K562 (cell line): ENCODE results near the gene OR5A1. TPM values are rescaled to one million over a fixed set of nuclear protein-coding genes. Genes with fewer than 3 reads are reported as not detected.

ENCODE experiments used
- ATAC-seq: fragments of 200-7000 bp; cut with Tn5 transposase; 3 replicates; pipeline ENCODE4 v1.9.1; 2020; ENCODE audit warnings: moderate library complexity
- BruUV-seq: library from RNA; stranded (reverse); fragments of 400-500 nt; replicated peaks from 2 replicates; lab custom pipeline; 2021; lab: Mats Ljungman, UMichigan
- CTCF ChIA-PET: fragments of 300-600 bp; formaldehyde crosslinking; extraction: SDS; loops from one replicate; lab custom pipeline; 2021; ENCODE audit warnings: low intra/inter-chr PET ratio; lab: Yijun Ruan, JAX
- POLR2A ChIA-PET: fragments of 300-600, 350-650 bp; sonication (Branson Sonifier 250); formaldehyde crosslinking; extraction: SDS; loops from one replicate; lab custom pipeline; 2021; ENCODE audit warnings: antibody characterized with exemption, inconsistent platforms; lab: Yijun Ruan, JAX
- DNase-seq, 4 experiments: peaks; one replicate each; pipeline versions ENCODE4 v3.0.0 to v3.0.0-alpha.2; 2011 to 2018; ENCODE audit warnings: low spot score in 3 of 4, mixed read lengths in 3 of 4; ENCODE audit errors: extremely low read depth in 1 of 4
- FAIRE-seq: peaks from 2 replicates; lab custom pipeline; 2011; peaks lifted over from hg19 to GRCh38; lab: Jason Lieb, UNC
- H2AFZ ChIP-seq: 2 replicates; pipeline ENCODE4 v1.6.0; 2011; ENCODE audit warnings: low read depth, low read length, control low read depth, inconsistent platforms
- H3K27ac ChIP-seq: fragments of 200-600 bp; 3 replicates; pipeline ENCODE4 v1.8.0; 2011; ENCODE audit warnings: low read depth, mild to moderate bottlenecking, control low read depth, inconsistent platforms, low read length, moderate library complexity, mixed read lengths; ENCODE audit errors: extremely low read depth
- H3K27me3 ChIP-seq, 2 experiments: fragments of 300-600 bp in 1 of 2; 2 replicates in 1 of 2; 3 replicates in 1 of 2; pipeline versions ENCODE4 v1.6.0 to v1.8.0; 2011; ENCODE audit warnings: inconsistent platforms in 2 of 2, low read length in 2 of 2, mild to moderate bottlenecking in 1 of 2, mixed read lengths in 1 of 2, moderate library complexity in 1 of 2; ENCODE audit not compliant: control insufficient read depth in 2 of 2, insufficient read depth in 2 of 2
- H3K36me3 ChIP-seq: fragments of 300-600 bp; 3 replicates; pipeline ENCODE4 v1.8.0; 2011; ENCODE audit warnings: mild to moderate bottlenecking, low read length, inconsistent platforms; ENCODE audit not compliant: control insufficient read depth, insufficient read depth
- H3K4me1 ChIP-seq, 2 experiments: fragments of 200-600 bp in 1 of 2; replicated peaks in 1 of 2; 2 replicates in 1 of 2; 3 replicates in 1 of 2; pipeline versions ENCODE4 v1.5.1 to v1.8.0; 2011; ENCODE audit warnings: inconsistent platforms in 2 of 2, low read length in 2 of 2, mild to moderate bottlenecking in 1 of 2, mixed read lengths in 1 of 2, moderate library complexity in 1 of 2; ENCODE audit not compliant: control insufficient read depth in 2 of 2, insufficient read depth in 2 of 2
- H3K4me2 ChIP-seq: 2 replicates; pipeline ENCODE4 v1.6.1; 2011; ENCODE audit warnings: low read length, control low read depth, inconsistent platforms, mixed read lengths; ENCODE audit not compliant: insufficient read depth
- H3K4me3 ChIP-seq: fragments of 200-600 bp; sonication (generic), shearing (Covaris generic); 2 replicates; pipeline ENCODE4 v1.5.1; 2016; ENCODE audit warnings: control low read depth, inconsistent platforms
- H3K79me2 ChIP-seq: fragments of 200-600 bp; 3 replicates; pipeline ENCODE4 v1.8.0; 2011; ENCODE audit warnings: low read length, inconsistent platforms; ENCODE audit not compliant: control insufficient read depth, insufficient read depth
- H3K9ac ChIP-seq, 2 experiments: 2 replicates each; pipeline versions ENCODE4 v1.6.0 to v1.6.1; 2011; ENCODE audit warnings: low read depth in 2 of 2, low read length in 2 of 2, control low read depth in 1 of 2, inconsistent platforms in 1 of 2, mild to moderate bottlenecking in 1 of 2, mixed read lengths in 1 of 2; ENCODE audit not compliant: insufficient read depth in 1 of 2
- H3K9me1 ChIP-seq: one replicate; pipeline ENCODE4 v1.6.0; 2011; ENCODE audit warnings: inconsistent platforms, mild to moderate bottlenecking, low read length, moderate library complexity; ENCODE audit not compliant: control insufficient read depth, insufficient read depth
- H3K9me3 ChIP-seq: replicated peaks from 2 replicates; pipeline ENCODE4 v1.5.1; 2011; ENCODE audit warnings: low read depth, low read length, inconsistent platforms; ENCODE audit not compliant: control insufficient read depth, insufficient read depth
- H4K20me1 ChIP-seq: replicated peaks from 2 replicates; pipeline ENCODE4 v1.6.1; 2011; ENCODE audit warnings: low read length, inconsistent platforms, mixed read lengths; ENCODE audit not compliant: control insufficient read depth, insufficient read depth
- BRD4 ChIP-seq: fragments of 200-600 bp; sonication (generic); IDR thresholded peaks from 2 replicates; pipeline ENCODE4 v1.6.1; 2017; ENCODE audit warnings: inconsistent platforms
- CREBBP ChIP-seq: IDR thresholded peaks from one replicate; pipeline ENCODE4 v1.6.1; 2012; ENCODE audit warnings: low read depth, mild to moderate bottlenecking, control low read depth, inconsistent platforms, low read length
- HLTF ChIP-seq: fragments of 450-650 bp; IDR thresholded peaks from 2 replicates; pipeline ENCODE4 v1.6.1; 2016
- KLF10 ChIP-seq: fragments of 250-450 bp; sonication (Bioruptor Pico); IDR thresholded peaks from 2 replicates; pipeline ENCODE4 v1.6.1; 2021; ENCODE audit warnings: matching md5 sums
- PPARD ChIP-seq: fragments of 250-450 bp; sonication (Bioruptor Pico); IDR thresholded peaks from 2 replicates; pipeline ENCODE4 v1.8.0; 2022; ENCODE audit warnings: inconsistent platforms, mild to moderate bottlenecking, moderate library complexity
- RERE ChIP-seq: sonication (generic); formaldehyde crosslinking; IDR thresholded peaks from 2 replicates; pipeline ENCODE4 v1.8.0; 2023; ENCODE audit warnings: missing genetic modification reagents, mild to moderate bottlenecking, borderline replicate concordance
- XRCC3 ChIP-seq: fragments of 450-650 bp; IDR thresholded peaks from 2 replicates; pipeline ENCODE4 v1.6.1; 2017; ENCODE audit warnings: mild to moderate bottlenecking, moderate library complexity
- ZBTB1 ChIP-seq: sonication (generic); formaldehyde crosslinking; IDR thresholded peaks from 2 replicates; pipeline ENCODE4 v1.8.1; 2023; ENCODE audit warnings: missing genetic modification reagents, low read depth, mild to moderate bottlenecking, borderline replicate concordance
- WGBS: fragments of 100-300 bp; shearing (Covaris generic); methylation state at CpG from one replicate; pipeline ENCODE4 v1.1.6; 2016; ENCODE audit warnings: low coverage, mixed read lengths; ENCODE audit not compliant: insufficient coverage; ENCODE audit errors: missing lambda C conversion rate; 5-methylcytosine and 5-hydroxymethylcytosine counted together
- in situ Hi-C: fragments of 300-500 bp; cut with MboI; formaldehyde crosslinking; loops from 4 replicates; pipeline ENCODE4 v1.15.0; 2018; ENCODE audit warnings: inconsistent platforms, mixed read lengths
- intact Hi-C: fragments of 100-400 bp; cut with micrococcal nuclease; formaldehyde crosslinking; loops from 2 replicates; pipeline ENCODE4 v1.14.2; 2022
- polyA plus RNA-seq, 8 experiments: library from polyadenylated mRNA; depleted of rRNA in 4 of 8; stranded (reverse) in 5 of 8; unstranded in 3 of 8; fragments of >200 nt; fragmentation: Nextera tagmentation in 2 of 8; fragmentation: Illumina TruSeq in 1 of 8; extraction: Ambion mirVana in 2 of 8; extraction: Trizol in 1 of 8; gene quantifications; 2 replicates each; pipeline versions ENCODE4 v1.2.1 to v1.2.3, GENCODE V29; 2011 to 2014; ENCODE audit warnings: inconsistent platforms in 1 of 8, missing spikeins in 1 of 8
- total RNA-seq, 7 experiments: library from RNA; depleted of rRNA in 6 of 7; stranded (reverse); fragments of >200 nt in 6 of 7; fragmentation: Illumina TruSeq in 2 of 7; extraction: Trizol in 2 of 7; gene quantifications; 2 replicates each; pipeline versions ENCODE4 v1.2.1 to v1.2.3, GENCODE V29; 2011 to 2021; ENCODE audit warnings: low replicate concordance in 1 of 7

The OR5A1 gene
- total and polyA plus RNA-seq, 9 of the 15 experiments (the other 6 are each of a cell fraction or from before 2014, with no cell fraction given): not detected

- TF ChIP-seq RERE (CRISPR knock-in tag) (no peak), CREBBP (no peak), KLF10 (CRISPR knock-in tag) (no peak), HLTF (no peak)
- TF ChIP-seq, all 486 proteins: peak for 0
Observed at GRCh38 chr11:59448484-59448883, 12.2 kb downstream of the OR5A1 start (continued).

- intact Hi-C loops: no loop called here
- CTCF ChIA-PET: no interaction called here
Observed at GRCh38 chr11:59456661-59457060, 20.4 kb downstream of the OR5A1 start, which contains the start of gene OR4D6. Gene OR4D6, plus strand, starts transcription at chr11:59456961. Its CDS starts 0 bp downstream, at chr11:59456961.

More at GRCh38 chr11:59456661-59457060, 20.4 kb downstream of the OR5A1 start, which contains the start of gene OR4D6:
- Histone ChIP-seq H4K20me1 (no peaks in the 10 kb centered on the region), H3K79me2 (no peaks in the 10 kb centered on the region), H3K27me3 (peaks cover 7 to 11% of the 10 kb centered on the region in 2 experiments), H3K9ac (no peak within 1 kb of the TSS), H3K4me2 (no peak within 1 kb of the TSS), H2AFZ (no peak within 1 kb of the TSS), H3K9me3 (no peaks in the 10 kb centered on the region), H3K36me3 (no peaks in the 10 kb centered on the region), H3K27ac (no peak within 1 kb of the TSS), H3K9me1 (no peaks in the 10 kb centered on the region), H3K4me3 (no peak within 1 kb of the TSS), H3K4me1 (no peaks in the 10 kb centered on the region)
- no peak for ATAC-seq
- no peak for DNase-seq
- FAIRE-seq: no peak
- in situ Hi-C loops: no loop called here
- no TSS peak for BruUV-seq
- POLR2A ChIA-PET: no interaction called here
- TF ChIP-seq PPARD (CRISPR knock-in tag) (no peak), BRD4 (no peak), XRCC3 (no peak), ZBTB1 (no peak)
- 0% methylated on average over 2 of the region's 2 CpGs for WGBS
